ENCODE measurements around the gene SAMD14. TPM values are rescaled to one million over a fixed set of nuclear protein-coding genes. Genes with fewer than 3 reads are reported as not detected.
A peak's percentile ranks its signal among the peaks of the same experiment; 100 is the strongest.

Gene SAMD14
- total RNA-seq, 1 donor = 2.5 TPM

- peak; percentile 49 for DNase-seq (ENCODE audit: insufficient read length, low spot score, missing footprints)
- Histone ChIP-seq H3K9me3 (ENCODE audit: low read depth, low read length) (no peaks in the 10 kb centered on the region), H3K36me3 (ENCODE audit: insufficient read depth, low read length) (peaks cover 55% of the 10 kb centered on the region), H3K4me3 (ENCODE audit: insufficient read depth, low read length) (no peak overlapping the region), H3K27ac (ENCODE audit: low read depth, low read length) (no peak overlapping the region), H3K4me1 (ENCODE audit: insufficient read depth, low read length) (peaks cover 3% of the 10 kb centered on the region), H3K4me2 (ENCODE audit: insufficient read depth, low read length) (no peak overlapping the region), H4K20me1 (ENCODE audit: insufficient read depth, low read length) (peaks cover 4% of the 10 kb centered on the region), H3K79me2 (ENCODE audit: insufficient read depth, low read length) (no peaks in the 10 kb centered on the region), H3K27me3 (ENCODE audit: insufficient read depth, low read length) (no peaks in the 10 kb centered on the region), H2AFZ (ENCODE audit: low read length) (no peak overlapping the region)
- TF ChIP-seq CTCF (IDR thresholded peaks at IDR 0.05; ENCODE audit: extremely low read depth, low read depth, low read length) = no peak
These were observed 40.8 kb downstream of the SAMD14 start for GRCh38 chr17:50088952-50089825.

- H3K36me3 ChIP-seq (ENCODE audit: insufficient read depth, low read length) = peaks cover 66% of the 10 kb centered on the region
- H3K9me3 ChIP-seq (ENCODE audit: low read depth, low read length) = no peaks in the 10 kb centered on the region
- no peaks in the 10 kb centered on the region for H3K79me2 ChIP-seq (ENCODE audit: insufficient read depth, low read length)
- H3K27me3 ChIP-seq (ENCODE audit: insufficient read depth, low read length) = no peaks in the 10 kb centered on the region
- TF ChIP-seq CTCF (IDR thresholded peaks at IDR 0.05; ENCODE audit: extremely low read depth, low read depth, low read length) = no peak
- H2AFZ ChIP-seq (ENCODE audit: low read length) = no peak overlapping the region
- peaks cover 4% of the 10 kb centered on the region for H4K20me1 ChIP-seq (ENCODE audit: insufficient read depth, low read length)
- no peaks in the 10 kb centered on the region for H3K4me1 ChIP-seq (ENCODE audit: insufficient read depth, low read length)
- no peak overlapping the region for H3K27ac ChIP-seq (ENCODE audit: low read depth, low read length)
- H3K4me2 ChIP-seq (ENCODE audit: insufficient read depth, low read length) = no peak overlapping the region
- peak; percentile 34 for DNase-seq (ENCODE audit: insufficient read length, low spot score, missing footprints)
- H3K4me3 ChIP-seq (ENCODE audit: insufficient read depth, low read length) = no peak overlapping the region
These were observed 42.0 kb downstream of the SAMD14 start for GRCh38 chr17:50087912-50088405.

GRCh38 chr17:50087246-50087911, 42.6 kb downstream of the SAMD14 start:
- H3K4me2 ChIP-seq (ENCODE audit: insufficient read depth, low read length) = no peak overlapping the region
- H3K4me3 ChIP-seq (ENCODE audit: insufficient read depth, low read length) = no peak overlapping the region
- peak; percentile 94 for TF ChIP-seq CTCF (IDR thresholded peaks at IDR 0.05; ENCODE audit: extremely low read depth, low read depth, low read length)
- H3K27ac ChIP-seq (ENCODE audit: low read depth, low read length) = no peak overlapping the region
- DNase-seq (ENCODE audit: insufficient read length, low spot score, missing footprints) = peak; percentile 96
- H4K20me1 ChIP-seq (ENCODE audit: insufficient read depth, low read length) = peaks cover 4% of the 10 kb centered on the region
- no peaks in the 10 kb centered on the region for H3K9me3 ChIP-seq (ENCODE audit: low read depth, low read length)
- no peaks in the 10 kb centered on the region for H3K27me3 ChIP-seq (ENCODE audit: insufficient read depth, low read length)
- H2AFZ ChIP-seq (ENCODE audit: low read length) = no peak overlapping the region
- H3K36me3 ChIP-seq (ENCODE audit: insufficient read depth, low read length) = peaks cover 72% of the 10 kb centered on the region
- no peaks in the 10 kb centered on the region for H3K79me2 ChIP-seq (ENCODE audit: insufficient read depth, low read length)
- no peaks in the 10 kb centered on the region for H3K4me1 ChIP-seq (ENCODE audit: insufficient read depth, low read length)

- H3K36me3 ChIP-seq (ENCODE audit: insufficient read depth, low read length) = peaks cover 88% of the 10 kb centered on the region
- H3K9me3 ChIP-seq (ENCODE audit: low read depth, low read length) = no peaks in the 10 kb centered on the region
- no peak overlapping the region for H2AFZ ChIP-seq (ENCODE audit: low read length)
- TF ChIP-seq CTCF (IDR thresholded peaks at IDR 0.05; ENCODE audit: extremely low read depth, low read depth, low read length) = no peak
- peaks cover 9% of the 10 kb centered on the region for H3K4me1 ChIP-seq (ENCODE audit: insufficient read depth, low read length)
- H3K27ac ChIP-seq (ENCODE audit: low read depth, low read length) = no peak overlapping the region
- no peak overlapping the region for H3K4me2 ChIP-seq (ENCODE audit: insufficient read depth, low read length)
- peaks cover 25% of the 10 kb centered on the region for H4K20me1 ChIP-seq (ENCODE audit: insufficient read depth, low read length)
- DNase-seq (ENCODE audit: insufficient read length, low spot score, missing footprints) = peak; percentile 38
- peaks cover 34% of the 10 kb centered on the region for H3K79me2 ChIP-seq (ENCODE audit: insufficient read depth, low read length)
- no peak overlapping the region for H3K4me3 ChIP-seq (ENCODE audit: insufficient read depth, low read length)
- no peaks in the 10 kb centered on the region for H3K27me3 ChIP-seq (ENCODE audit: insufficient read depth, low read length)
These were observed 48.2 kb downstream of the SAMD14 start for GRCh38 chr17:50081757-50082156.
